ENCODE data around the gene ALDH3A1.

ALDH3A1 gene

GRCh38 chr17:19719355-19720209 lies 28.5 kb downstream of the ALDH3A1 start:
- DNase-seq (ENCODE audit: low read depth, low spot score): no peak
- Histone ChIP-seq H3K36me3 (ENCODE audit: insufficient read depth, low read length) (no peaks in the 10 kb centered on the region), H3K4me3 (no peak overlapping the region), H3K27ac (no peak overlapping the region), H3K9me3 (ENCODE audit: low read depth, low read length) (no peaks in the 10 kb centered on the region), H3K9ac (ENCODE audit: insufficient read length) (no peak overlapping the region)
- TF ChIP-seq POLR2AphosphoS5 (IDR thresholded peaks at IDR 0.05; ENCODE audit: borderline replicate concordance, low read depth, low read length): no peak
- TF ChIP-seq FOXP2 (optimal IDR thresholded peaks at IDR 0.05; ENCODE audit: control extremely low read depth, extremely low read length, insufficient read depth): no peak

DNA sequence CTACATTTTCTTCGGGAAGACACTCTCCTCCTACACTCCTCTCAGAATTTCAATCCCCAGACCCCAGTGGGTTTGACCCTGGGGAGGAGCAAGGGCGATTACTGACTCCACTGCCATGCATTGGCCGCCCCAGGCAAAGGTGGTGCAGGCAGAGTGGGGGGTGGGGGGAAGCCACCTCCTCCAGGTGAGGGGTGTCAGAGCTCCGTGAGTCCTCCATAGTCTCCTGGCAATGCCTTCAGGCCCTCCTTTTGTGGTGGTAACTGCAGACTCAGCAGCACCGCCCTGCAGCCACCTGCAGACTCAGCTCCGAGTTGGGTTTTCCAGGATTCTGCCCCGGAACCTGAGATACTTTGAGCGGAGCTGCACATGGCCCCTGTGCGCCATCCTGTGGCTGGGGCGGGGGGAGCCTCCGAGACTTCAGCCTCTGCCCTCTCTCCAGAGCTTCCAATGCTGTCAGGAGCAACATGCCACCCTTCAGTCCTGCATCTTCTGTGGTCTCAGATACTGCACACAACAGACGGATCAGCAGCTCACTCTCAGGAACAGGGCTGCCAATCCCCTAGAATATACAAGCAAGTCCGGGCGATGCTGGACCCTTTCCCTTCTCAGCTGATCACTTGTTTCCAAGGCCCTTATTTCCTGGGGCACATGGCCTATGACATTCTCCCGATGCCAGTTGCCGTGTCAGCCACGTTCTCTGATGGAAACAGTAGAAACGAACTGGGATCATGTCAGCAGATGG lies 29.3 kb downstream of the ALDH3A1 start:
- Histone ChIP-seq H3K9ac (ENCODE audit: insufficient read length) (no peak overlapping the region), H3K9me3 (ENCODE audit: low read depth, low read length) (no peaks in the 10 kb centered on the region), H3K36me3 (ENCODE audit: insufficient read depth, low read length) (no peaks in the 10 kb centered on the region), H3K27ac (no peak overlapping the region), H3K4me3 (no peak overlapping the region)
- no peak for DNase-seq (ENCODE audit: low read depth, low spot score)
- TF ChIP-seq POLR2AphosphoS5 (IDR thresholded peaks at IDR 0.05; ENCODE audit: borderline replicate concordance, low read depth, low read length) (no peak), FOXP2 (optimal IDR thresholded peaks at IDR 0.05; ENCODE audit: control extremely low read depth, extremely low read length, insufficient read depth) (no peak), EZH2 (IDR thresholded peaks at IDR 0.05) (no peak)

GRCh38 chr17:19718041-19718612 lies 30.0 kb downstream of the ALDH3A1 start:
- no peak for DNase-seq (ENCODE audit: low read depth, low spot score)
- TF ChIP-seq EZH2 (IDR thresholded peaks at IDR 0.05) (no peak), FOXP2 (optimal IDR thresholded peaks at IDR 0.05; ENCODE audit: control extremely low read depth, extremely low read length, insufficient read depth) (no peak), POLR2AphosphoS5 (IDR thresholded peaks at IDR 0.05; ENCODE audit: borderline replicate concordance, low read depth, low read length) (no peak)
- no peak overlapping the region for H3K27ac ChIP-seq
- no peaks in the 10 kb centered on the region for H3K36me3 ChIP-seq (ENCODE audit: insufficient read depth, low read length)
- H3K9ac ChIP-seq (ENCODE audit: insufficient read length): no peak overlapping the region
- no peak overlapping the region for H3K4me3 ChIP-seq
- no peaks in the 10 kb centered on the region for H3K9me3 ChIP-seq (ENCODE audit: low read depth, low read length)

GRCh38 chr17:19717411-19717908 lies 30.6 kb downstream of the ALDH3A1 start:
- Histone ChIP-seq H3K4me3 (no peak overlapping the region), H3K27ac (no peak overlapping the region), H3K9ac (ENCODE audit: insufficient read length) (no peak overlapping the region), H3K9me3 (ENCODE audit: low read depth, low read length) (no peaks in the 10 kb centered on the region), H3K36me3 (ENCODE audit: insufficient read depth, low read length) (no peaks in the 10 kb centered on the region)
- TF ChIP-seq EZH2 (IDR thresholded peaks at IDR 0.05) (no peak), POLR2AphosphoS5 (IDR thresholded peaks at IDR 0.05; ENCODE audit: borderline replicate concordance, low read depth, low read length) (no peak), FOXP2 (optimal IDR thresholded peaks at IDR 0.05; ENCODE audit: control extremely low read depth, extremely low read length, insufficient read depth) (no peak)
- no peak for DNase-seq (ENCODE audit: low read depth, low spot score)

DNA sequence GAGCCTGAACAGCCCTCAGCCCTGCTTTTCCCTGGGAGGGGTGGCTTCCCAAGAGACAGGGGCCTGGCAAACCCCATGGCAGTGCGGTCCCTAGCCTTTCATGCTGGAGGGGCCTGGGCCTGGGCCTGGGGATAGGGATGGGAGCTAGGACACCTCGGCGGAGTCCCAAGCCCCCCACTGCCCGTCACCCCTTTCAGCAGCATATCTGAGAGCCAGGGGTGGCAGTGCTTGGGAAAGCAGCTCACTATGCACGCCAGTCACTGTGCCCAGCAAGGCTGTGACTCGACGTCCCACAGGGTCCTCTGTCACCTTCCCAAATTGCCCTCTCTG lies 31.1 kb downstream of the ALDH3A1 start:
- H3K9me3 ChIP-seq (ENCODE audit: low read depth, low read length): no peaks in the 10 kb centered on the region
- no peak for DNase-seq (ENCODE audit: low read depth, low spot score)
- no peak overlapping the region for H3K27ac ChIP-seq
- no peaks in the 10 kb centered on the region for H3K36me3 ChIP-seq (ENCODE audit: insufficient read depth, low read length)
- H3K4me3 ChIP-seq: no peak overlapping the region
- H3K9ac ChIP-seq (ENCODE audit: insufficient read length): no peak overlapping the region
- TF ChIP-seq EZH2 (IDR thresholded peaks at IDR 0.05) (no peak), FOXP2 (optimal IDR thresholded peaks at IDR 0.05; ENCODE audit: control extremely low read depth, extremely low read length, insufficient read depth) (no peak), POLR2AphosphoS5 (IDR thresholded peaks at IDR 0.05; ENCODE audit: borderline replicate concordance, low read depth, low read length) (no peak)

- TF ChIP-seq FOXP2 (optimal IDR thresholded peaks at IDR 0.05; ENCODE audit: control extremely low read depth, extremely low read length, insufficient read depth) (no peak), POLR2AphosphoS5 (IDR thresholded peaks at IDR 0.05; ENCODE audit: borderline replicate concordance, low read depth, low read length) (no peak), EZH2 (IDR thresholded peaks at IDR 0.05) (no peak)
- DNase-seq (ENCODE audit: low read depth, low spot score): no peak
These were observed 31.7 kb downstream of the ALDH3A1 start, which contains the start of gene SLC47A2 for GRCh38 chr17:19716108-19717030. TSS of gene SLC47A2 (minus strand) at chr17:19716584. CDS start at chr17:19716555, 29 bp downstream.

GRCh38 chr17:19714542-19715411 lies 33.3 kb downstream of the ALDH3A1 start:
- DNase-seq (ENCODE audit: low read depth, low spot score): no peak
- Histone ChIP-seq H3K9ac (ENCODE audit: insufficient read length) (no peak overlapping the region), H3K27ac (no peak overlapping the region), H3K4me3 (no peak overlapping the region), H3K9me3 (ENCODE audit: low read depth, low read length) (no peaks in the 10 kb centered on the region), H3K36me3 (ENCODE audit: insufficient read depth, low read length) (no peaks in the 10 kb centered on the region)
- TF ChIP-seq EZH2 (IDR thresholded peaks at IDR 0.05) (no peak), FOXP2 (optimal IDR thresholded peaks at IDR 0.05; ENCODE audit: control extremely low read depth, extremely low read length, insufficient read depth) (no peak), POLR2AphosphoS5 (IDR thresholded peaks at IDR 0.05; ENCODE audit: borderline replicate concordance, low read depth, low read length) (no peak)

More at GRCh38 chr17:19716108-19717030, 31.7 kb downstream of the ALDH3A1 start, which contains the start of gene SLC47A2:
- no peaks in the 10 kb centered on the region for H3K36me3 ChIP-seq (ENCODE audit: insufficient read depth, low read length)
- no peaks in the 10 kb centered on the region for H3K9me3 ChIP-seq (ENCODE audit: low read depth, low read length)
- no peak within 1 kb of the TSS for H3K9ac ChIP-seq (ENCODE audit: insufficient read length)
- no peak within 1 kb of the TSS for H3K4me3 ChIP-seq
- H3K27ac ChIP-seq: no peak within 1 kb of the TSS
